ENCODE data around the gene RHOG. TPM values are rescaled to one million over a fixed set of nuclear protein-coding genes. Genes with fewer than 3 reads are reported as not detected.
A peak's percentile ranks its signal among the peaks of the same experiment; 100 is the strongest.
"Not testable (repeated sequence)": the region's sequence is repeated elsewhere in the genome, so short reads cannot be mapped to it uniquely, and the experiment has no call there.

Gene RHOG
- total and polyA plus RNA-seq, 7 donors: 37.3 to 90.3 (median 48.7) TPM

DNA sequence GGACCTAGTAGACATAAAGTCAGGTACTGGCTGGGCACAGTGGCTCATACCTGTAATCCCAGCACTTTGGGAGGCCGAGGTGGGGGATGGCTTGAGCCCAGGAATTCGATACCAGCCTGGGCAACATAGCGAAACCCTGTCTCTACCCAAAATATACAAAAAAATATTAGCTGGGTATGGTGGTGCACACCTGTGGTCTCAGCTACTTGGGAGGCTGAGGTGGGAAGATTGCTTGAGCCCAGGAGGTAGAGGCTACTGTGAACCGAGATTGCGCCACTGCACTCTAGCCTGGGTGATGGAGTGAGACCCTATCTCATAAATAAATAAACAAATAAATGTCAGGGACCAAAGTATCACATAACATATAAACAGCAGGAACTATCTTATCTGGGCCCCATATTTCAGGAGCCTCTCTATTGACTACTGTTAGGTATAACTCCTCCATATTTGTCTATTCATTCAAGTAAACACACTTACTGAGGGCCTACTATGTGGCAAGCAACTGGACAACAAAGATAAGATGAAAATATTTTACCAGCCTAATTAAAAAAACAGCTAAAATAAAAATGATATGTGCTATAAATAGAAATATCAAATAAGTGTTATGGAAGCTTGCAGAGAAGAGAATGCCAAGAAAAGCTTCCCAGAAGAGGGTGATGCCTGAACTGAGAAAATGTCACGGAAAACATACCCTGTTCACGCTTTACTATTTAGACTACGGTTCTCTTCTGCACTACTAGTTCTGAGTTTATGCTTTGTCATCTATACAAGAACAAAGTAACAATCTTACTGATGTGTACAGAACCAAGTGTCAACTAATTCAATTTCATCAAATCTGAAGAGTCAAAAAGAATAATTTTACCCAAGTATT lies 45.4 kb downstream of the RHOG start:
- peaks cover 0 to 25% (median 13%) of the 10 kb centered on the region in 4 donors for H3K36me3 ChIP-seq
- 85 to 93% methylated on average over 8 of the region's 8 CpGs for WGBS, 2 donors
- DNase-seq: no peak
- intact Hi-C loops (cut with DNase I): loop anchor here (2.0 to 5.0 kb wide), 2 partner anchors 45 to 297 kb away; partner anchors contain the start of genes RHOG and RRM1
- H3K4me3 ChIP-seq: peak overlapping the region in 3 of 4 donors; percentile 74 to 98 (median 84)
- peak overlapping the region; percentile 12 to 98 (median 94) for H3K27ac ChIP-seq
- H3K4me1 ChIP-seq: peaks cover 0 to 38% (median 36%) of the 10 kb centered on the region in 4 donors
- TF ChIP-seq, protein P1, sequence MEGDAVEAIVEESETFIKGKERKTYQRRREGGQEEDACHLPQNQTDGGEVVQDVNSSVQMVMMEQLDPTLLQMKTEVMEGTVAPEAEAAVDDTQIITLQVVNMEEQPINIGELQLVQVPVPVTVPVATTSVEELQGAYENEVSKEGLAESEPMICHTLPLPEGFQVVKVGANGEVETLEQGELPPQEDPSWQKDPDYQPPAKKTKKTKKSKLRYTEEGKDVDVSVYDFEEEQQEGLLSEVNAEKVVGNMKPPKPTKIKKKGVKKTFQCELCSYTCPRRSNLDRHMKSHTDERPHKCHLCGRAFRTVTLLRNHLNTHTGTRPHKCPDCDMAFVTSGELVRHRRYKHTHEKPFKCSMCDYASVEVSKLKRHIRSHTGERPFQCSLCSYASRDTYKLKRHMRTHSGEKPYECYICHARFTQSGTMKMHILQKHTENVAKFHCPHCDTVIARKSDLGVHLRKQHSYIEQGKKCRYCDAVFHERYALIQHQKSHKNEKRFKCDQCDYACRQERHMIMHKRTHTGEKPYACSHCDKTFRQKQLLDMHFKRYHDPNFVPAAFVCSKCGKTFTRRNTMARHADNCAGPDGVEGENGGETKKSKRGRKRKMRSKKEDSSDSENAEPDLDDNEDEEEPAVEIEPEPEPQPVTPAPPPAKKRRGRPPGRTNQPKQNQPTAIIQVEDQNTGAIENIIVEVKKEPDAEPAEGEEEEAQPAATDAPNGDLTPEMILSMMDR (IDR thresholded peaks at IDR 0.05): no peak
- no peak for TF ChIP-seq EP300 (IDR thresholded peaks at IDR 0.05)
- no peak for TF ChIP-seq POLR2AphosphoS5 (IDR thresholded peaks at IDR 0.05)
- TF ChIP-seq POLR2A (IDR thresholded peaks at IDR 0.05): no peak
- no peaks in the 10 kb centered on the region for H3K27me3 ChIP-seq
- H3K9me3 ChIP-seq: no peaks in the 10 kb centered on the region

DNA sequence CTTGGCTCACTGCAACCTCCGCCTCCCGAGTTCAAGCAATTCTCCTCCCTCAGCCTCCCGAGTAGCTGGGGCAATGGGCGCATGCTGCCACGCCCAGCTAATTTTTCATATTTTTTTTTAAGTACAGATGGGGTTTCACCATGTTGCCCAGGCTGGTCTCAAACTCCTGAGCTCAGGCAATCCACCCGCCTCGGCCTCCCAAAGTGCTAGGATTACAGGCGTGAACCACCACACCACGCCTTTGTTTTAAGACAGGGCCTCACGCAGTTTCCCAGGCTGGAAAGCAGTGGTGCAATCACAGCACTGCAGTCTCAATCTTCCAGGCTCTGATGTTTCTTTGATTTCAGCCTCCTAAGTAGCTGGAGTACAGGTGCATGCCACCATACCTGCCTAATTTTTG lies 46.4 kb downstream of the RHOG start:
- DNase-seq; H3K4me3 ChIP-seq; H3K27me3 ChIP-seq; H3K9me3 ChIP-seq; intact Hi-C loops (cut with DNase I): not testable (repeated sequence)
- peak overlapping the region in 1 of 4 donors; percentile 94 for H3K27ac ChIP-seq
- peaks cover 0 to 25% (median 13%) of the 10 kb centered on the region in 4 donors for H3K36me3 ChIP-seq
- 79 to 92% methylated on average over 10 of the region's 10 CpGs for WGBS, 2 donors
- peaks cover 0 to 42% (median 38%) of the 10 kb centered on the region in 4 donors for H3K4me1 ChIP-seq

DNA sequence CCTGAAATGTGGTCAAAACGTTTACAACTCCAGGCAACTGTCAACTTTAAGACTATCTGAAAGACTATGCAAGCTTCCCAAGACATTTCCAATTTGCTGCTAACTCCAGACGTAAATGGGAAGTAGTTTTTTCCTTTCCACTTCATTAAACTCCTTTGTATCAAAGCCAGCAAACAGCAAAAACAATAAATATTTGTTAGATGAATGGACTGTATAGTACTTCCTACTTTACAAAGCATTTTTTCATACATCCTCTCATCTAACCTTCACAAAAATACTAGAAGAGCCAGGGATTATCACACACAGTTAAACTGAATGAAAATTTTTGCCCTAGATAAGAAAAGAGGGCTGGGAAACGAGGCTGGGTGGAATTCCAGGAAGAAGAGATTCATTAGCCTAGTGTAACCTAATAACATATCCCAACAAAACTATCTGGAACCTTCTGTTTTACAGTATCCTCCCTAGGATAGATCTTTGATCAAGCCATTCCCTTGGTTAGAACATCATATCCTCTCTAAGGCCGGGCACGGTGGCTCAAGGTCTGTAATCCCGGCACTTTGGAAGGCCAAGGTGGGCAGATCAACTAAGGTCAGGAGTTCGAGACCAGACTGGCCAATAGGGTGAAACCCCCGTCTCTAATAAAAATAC lies 53.9 kb downstream of the RHOG start:
- no peak for TF ChIP-seq POLR2A (IDR thresholded peaks at IDR 0.05)
- no peak for TF ChIP-seq POLR2AphosphoS5 (IDR thresholded peaks at IDR 0.05)
- no peak for TF ChIP-seq EP300 (IDR thresholded peaks at IDR 0.05)
- Histone ChIP-seq H3K4me3 (no peak overlapping the region), H3K4me1 (peaks cover 0 to 49% (median 23%) of the 10 kb centered on the region in 4 donors), H3K9me3 (no peaks in the 10 kb centered on the region), H3K36me3 (peaks cover 0 to 6% (median 2%) of the 10 kb centered on the region in 4 donors), H3K27ac (no peak overlapping the region), H3K27me3 (no peaks in the 10 kb centered on the region)
- DNase-seq: no peak
- intact Hi-C loops (cut with DNase I): no loop called here
- 75 to 80% methylated on average over 8 of the region's 8 CpGs for WGBS, 2 donors

DNA sequence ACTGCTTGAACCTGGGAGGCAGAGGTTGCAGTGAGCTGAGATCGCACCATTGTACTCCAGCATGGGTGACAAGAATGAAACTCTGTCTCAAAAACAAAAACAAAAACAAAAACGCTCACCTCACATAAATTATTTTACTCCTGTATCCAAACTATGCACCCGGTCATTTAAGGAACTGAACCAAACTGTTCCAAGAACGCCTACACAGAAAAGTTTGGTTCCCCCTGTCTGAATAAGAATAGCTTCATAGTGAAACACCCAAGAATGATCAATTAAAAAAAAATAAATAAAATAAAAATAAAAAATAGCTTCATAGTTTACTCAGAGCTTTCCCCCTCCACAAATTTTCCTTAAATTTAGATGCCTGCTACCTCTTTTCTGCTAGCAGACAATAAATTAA lies 57.1 kb downstream of the RHOG start:
- intact Hi-C loops (cut with DNase I): no loop called here
- Histone ChIP-seq H3K9me3 (no peaks in the 10 kb centered on the region), H3K27me3 (no peaks in the 10 kb centered on the region), H3K4me3 (no peak overlapping the region), H3K27ac (no peak overlapping the region), H3K36me3 (peaks cover 3 to 23% (median 11%) of the 10 kb centered on the region in 4 donors), H3K4me1 (peaks cover 0 to 51% (median 24%) of the 10 kb centered on the region in 4 donors)
- no peak for DNase-seq
- 83 to 91% methylated on average over 4 of the region's 4 CpGs for WGBS, 2 donors
- TF ChIP-seq, protein P1 (IDR thresholded peaks at IDR 0.05): no peak
- TF ChIP-seq POLR2A (IDR thresholded peaks at IDR 0.05) (no peak), EP300 (IDR thresholded peaks at IDR 0.05) (no peak), POLR2AphosphoS5 (IDR thresholded peaks at IDR 0.05) (no peak)

DNA sequence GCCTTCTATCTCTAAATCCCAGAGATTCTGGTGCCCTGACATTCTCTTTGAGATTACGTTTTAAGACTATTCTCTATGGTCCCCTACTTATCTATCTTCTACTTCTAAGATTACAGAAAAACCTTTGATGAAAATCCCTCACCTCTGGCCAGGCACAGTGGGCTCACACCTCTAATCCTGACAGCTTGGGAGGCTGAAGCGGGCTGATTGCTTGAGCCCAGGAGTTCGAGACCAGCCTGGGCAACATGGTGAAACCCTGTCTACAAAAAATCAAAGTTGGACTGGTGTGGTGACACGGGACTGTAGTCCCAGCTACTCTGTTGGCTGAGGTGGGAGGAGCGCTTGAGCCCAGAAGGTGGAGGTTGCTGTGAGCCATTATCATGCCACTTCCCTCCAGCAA lies 57.8 kb downstream of the RHOG start:
- intact Hi-C loops (cut with DNase I): no loop called here
- no peak for DNase-seq
- Histone ChIP-seq H3K9me3 (no peaks in the 10 kb centered on the region), H3K27me3 (no peaks in the 10 kb centered on the region), H3K27ac (no peak overlapping the region), H3K36me3 (peaks cover 5 to 29% (median 17%) of the 10 kb centered on the region in 4 donors), H3K4me3 (no peak overlapping the region), H3K4me1 (peaks cover 0 to 46% (median 24%) of the 10 kb centered on the region in 4 donors)
- TF ChIP-seq, protein P1 (IDR thresholded peaks at IDR 0.05): no peak
- TF ChIP-seq POLR2A (IDR thresholded peaks at IDR 0.05) (no peak), POLR2AphosphoS5 (IDR thresholded peaks at IDR 0.05) (no peak), EP300 (IDR thresholded peaks at IDR 0.05) (no peak)
- 87 to 93% methylated on average over 5 of the region's 5 CpGs for WGBS, 2 donors
